Ammon's horn (tissue), 1 donor: Measurements from ENCODE around the gene PPFIA1.
"Not testable (repeated sequence)": the region's sequence is repeated elsewhere in the genome, so short reads cannot be mapped to it uniquely, and the experiment has no call there.

ENCODE experiments used
- DNase-seq: peaks from one replicate; pipeline ENCODE4 v3.0.0-alpha.2; 2016; ENCODE audit warnings: low spot score

The PPFIA1 gene

DNA sequence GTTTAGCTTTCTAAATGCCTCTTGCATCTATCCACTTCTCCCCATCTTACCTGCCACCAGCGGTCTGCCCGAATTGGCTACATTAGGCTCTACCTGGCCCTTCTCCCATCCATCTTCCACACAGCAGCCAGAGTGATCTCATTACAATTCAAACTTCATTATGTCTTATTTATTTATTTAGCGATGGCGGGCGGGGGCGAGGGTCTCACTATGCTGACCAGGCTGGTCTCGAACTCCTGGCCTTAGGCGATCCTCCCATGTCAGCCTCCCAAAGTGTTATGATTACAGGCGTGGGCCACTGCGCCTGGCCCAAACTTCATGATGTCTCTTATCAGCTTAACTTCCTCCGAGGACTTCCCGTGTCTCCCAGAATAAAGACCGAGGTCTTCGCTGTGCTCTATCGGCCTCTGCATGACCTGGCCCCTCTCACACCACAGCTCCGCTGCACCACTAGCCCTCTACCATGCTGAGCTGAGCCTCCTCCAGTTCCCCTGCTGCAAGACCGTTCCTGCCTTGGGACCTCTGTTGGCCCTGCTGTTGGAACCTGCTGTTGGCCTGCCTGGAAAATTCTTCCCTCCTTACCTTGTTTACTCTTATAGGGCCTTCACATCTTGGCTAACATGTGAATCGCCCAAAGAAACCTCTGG, 127.0 kb downstream of the PPFIA1 start:
- DNase-seq: no peak

DNA sequence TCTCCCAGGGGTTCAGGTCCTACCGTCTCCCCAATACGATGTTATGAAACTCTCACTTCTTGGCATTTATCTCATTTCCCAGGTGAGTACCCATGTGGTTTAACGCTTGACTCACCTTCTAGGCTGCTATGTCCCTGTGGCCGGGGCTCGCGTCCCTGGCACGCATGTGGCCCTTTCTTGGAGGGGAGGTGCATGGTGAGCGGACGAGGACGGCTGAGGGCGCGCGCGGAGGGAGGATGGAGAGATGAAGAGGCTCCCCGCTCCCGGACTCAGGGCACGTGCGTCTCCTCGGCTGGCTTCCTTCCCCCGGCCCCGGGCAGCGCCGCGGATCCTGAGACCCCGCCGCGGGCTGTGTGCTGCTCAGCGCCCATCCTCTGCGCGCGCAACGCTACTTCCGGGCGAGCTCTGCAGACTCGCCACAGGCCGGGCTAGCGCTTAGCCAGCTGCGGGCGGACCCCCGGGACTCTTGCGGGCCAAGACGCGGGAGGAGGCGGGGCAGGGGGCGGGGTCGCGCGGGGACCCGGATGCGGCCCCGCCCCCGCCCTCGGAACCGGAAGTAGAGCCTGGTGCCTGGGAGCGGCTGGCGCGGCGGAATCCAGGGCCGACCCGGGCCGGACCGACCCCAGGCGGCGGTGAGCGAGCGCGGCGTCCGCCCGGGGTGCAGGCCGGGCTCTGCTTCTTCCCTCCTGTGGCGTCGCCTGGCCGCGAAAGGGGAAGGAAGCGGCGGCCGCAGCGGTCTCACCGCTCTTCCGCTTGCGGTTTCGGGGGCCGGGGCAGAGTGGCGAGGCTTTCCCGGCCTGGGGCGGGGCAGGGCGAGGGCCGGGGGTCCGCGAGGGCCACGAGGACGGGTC, 127.7 kb downstream of the PPFIA1 start, which contains the start of gene CTTN:
TSS of gene CTTN (plus strand) at position 547 of the 851 bp plus-strand sequence. CDS start 8,769 bp downstream, outside the sequence.
- DNase-seq: peak; percentile 64

DNA sequence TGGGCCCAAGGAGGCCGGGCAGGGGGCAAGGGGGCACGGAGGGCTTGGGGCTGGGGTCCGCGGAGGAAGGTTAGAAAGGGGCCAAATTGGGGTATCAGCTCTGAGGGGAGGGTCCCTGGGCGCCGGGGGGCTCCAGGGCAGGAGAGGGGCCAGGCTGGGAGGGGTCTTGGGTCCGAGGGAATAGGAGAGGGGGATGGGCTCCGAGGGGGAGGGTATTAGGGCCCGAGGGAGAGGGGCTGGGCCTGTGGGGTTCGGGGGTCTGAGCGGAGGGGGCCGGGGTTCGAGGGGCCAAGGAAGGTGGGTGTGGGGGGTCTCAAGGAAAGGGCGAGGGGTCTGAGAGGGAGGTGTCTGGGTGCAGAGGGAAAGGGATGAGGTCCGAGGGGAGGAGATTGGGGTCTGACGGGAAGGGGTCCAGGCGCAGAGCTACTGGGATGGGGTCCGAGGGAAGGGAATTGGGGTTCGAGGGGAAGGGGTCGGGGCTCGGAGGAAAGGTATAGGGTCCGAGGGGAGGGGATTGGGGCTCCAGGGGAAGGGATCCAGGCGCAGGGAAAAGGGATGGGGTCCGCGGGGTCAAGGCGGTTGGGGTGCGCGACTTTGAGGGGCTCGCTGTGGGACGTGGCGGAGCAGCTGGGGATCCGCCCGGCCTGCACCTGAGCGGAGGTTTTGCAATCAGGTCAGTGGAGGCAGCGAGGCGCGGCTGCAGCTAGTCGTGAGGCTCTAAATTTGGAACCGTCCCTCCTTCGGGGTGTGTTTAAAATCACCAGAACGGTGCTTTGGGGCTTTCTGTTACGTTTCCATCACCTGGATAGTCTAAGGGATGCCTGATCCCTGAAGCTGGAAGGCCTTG, 128.6 kb downstream of the PPFIA1 start:
- no peak for DNase-seq

DNA sequence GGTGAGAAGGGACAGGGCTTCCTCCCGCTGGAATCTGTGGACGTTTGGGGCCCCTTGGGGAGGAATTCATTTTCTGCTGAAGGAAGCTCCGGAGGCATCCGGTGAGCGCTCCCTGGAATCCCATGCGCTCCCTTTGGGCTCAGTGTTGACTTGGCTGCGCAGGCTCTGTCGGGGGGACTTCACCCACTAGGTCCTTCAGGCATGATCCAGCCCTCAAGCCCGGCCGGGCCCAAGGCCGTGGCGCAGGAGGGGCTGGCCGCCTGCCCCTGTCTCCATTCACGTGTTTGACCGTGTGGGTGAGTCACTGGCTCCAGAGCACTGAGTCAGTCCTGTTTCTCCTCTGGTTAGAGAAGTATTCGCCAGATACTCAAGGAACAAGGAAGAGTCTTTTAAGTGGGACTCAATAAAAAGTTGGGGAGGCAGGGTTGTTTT, 129.2 kb downstream of the PPFIA1 start:
- no peak for DNase-seq

DNA sequence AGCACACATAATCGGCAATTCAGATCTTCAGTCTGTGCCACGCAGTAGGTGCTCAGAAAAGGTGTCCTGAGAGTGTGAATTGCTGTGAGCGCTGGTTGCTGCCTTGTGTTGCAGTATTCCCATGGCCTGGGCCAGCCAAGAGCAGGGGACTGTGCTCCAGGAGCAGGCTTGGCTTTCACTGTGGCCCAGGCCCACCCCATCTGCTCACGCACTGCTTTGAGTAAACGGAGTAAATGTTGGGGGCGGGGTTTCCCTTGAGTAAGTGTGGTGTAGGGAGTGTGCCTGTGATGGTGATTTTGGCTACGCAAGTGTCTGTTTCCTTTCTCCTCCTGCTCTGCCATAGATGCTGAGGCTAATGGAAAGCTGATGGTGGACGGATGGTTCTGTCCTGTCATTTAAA, 130.2 kb downstream of the PPFIA1 start:
- no peak for DNase-seq

DNA sequence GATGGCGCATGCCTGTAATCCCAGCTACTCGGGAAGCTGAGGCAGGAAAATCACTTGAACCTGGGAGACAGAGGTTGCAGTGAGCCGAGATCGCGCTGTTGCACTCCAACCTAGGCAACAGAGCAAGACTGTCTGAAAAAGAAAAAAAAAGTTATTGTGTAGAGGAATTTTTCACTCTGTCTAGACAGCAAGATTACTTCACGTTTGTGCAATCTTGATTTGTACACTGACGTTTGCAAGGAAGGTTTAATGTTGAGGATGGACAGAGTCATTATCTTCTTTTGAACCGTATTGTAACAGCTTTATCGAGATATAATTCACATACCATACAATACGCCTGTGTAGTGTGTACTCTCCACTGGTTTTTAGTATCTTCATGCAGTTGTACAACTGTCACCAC, 131.5 kb downstream of the PPFIA1 start:
- DNase-seq: no peak

DNA sequence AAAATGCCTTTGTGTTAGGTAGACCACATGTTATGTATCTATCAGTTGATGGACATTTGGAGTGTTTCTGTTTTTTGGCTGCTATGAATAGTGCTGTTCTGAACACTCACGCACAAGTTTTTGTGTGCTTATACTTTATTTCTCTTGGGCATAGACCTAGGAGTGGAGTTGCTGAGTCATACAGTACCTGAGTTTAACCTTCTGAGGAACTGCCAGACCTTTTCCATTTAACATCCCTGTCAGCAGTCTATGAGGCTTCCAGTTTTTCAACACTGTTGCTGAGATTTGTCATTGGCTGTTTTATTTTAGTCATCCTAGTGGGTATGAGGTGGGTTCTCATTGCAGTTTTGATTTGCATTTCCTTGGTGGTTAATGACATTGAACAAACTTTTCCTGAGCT, 132.2 kb downstream of the PPFIA1 start:
- DNase-seq: no peak

DNA sequence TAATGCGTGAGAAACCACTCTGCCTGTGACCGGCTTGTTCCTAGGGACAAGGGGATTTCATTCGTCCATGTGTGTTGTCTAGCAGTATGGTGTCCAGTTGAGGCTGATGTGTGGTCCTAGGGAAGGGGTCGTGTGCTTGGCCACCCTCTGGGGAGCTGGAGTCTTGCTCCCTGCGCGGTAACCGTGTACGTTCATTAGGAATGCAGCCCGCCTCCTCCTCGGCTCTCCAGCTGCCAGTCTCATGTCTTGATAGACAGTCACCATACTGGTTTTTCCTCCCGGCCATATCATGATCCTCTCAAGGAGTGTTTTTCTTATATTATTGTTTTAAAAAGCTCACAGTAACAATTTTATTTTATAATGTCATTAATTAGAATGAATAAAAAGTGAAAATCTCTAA, 133.8 kb downstream of the PPFIA1 start:
- DNase-seq: no peak

DNA sequence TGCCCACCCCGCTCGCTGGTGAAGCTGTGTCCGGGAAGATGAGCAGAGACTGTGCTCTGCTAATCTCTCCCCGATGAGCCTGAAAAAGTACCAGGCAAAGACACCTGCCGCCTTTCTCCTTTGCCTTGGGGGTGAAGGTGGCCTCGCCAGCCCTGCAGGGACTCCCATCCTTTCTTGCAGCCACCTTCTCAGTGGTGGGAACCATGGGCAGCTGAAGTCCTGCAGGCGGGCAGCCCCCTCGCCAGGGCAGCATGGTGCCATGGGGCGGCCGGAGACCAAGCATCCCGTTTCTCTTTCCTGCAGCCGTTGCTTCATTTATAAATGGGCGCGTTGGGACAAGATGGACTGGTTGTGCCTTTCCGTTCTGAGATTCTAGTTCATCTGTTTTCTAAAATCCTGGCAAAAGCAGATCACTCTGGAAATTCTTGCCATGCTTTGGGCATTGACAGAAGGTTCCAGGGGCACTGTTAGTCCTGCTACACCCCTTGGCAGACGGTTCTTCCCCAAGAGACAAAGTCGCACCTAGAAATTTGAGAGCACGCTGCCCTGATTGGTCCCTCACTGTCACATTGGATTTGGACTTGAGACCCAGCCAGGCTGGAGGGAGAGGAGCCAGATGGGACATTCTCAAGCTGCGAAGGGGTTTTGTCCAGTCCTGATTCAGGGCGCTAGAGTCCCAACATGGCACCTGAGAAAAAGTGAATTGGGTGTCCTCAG, 135.3 kb downstream of the PPFIA1 start:
- no peak for DNase-seq

DNA sequence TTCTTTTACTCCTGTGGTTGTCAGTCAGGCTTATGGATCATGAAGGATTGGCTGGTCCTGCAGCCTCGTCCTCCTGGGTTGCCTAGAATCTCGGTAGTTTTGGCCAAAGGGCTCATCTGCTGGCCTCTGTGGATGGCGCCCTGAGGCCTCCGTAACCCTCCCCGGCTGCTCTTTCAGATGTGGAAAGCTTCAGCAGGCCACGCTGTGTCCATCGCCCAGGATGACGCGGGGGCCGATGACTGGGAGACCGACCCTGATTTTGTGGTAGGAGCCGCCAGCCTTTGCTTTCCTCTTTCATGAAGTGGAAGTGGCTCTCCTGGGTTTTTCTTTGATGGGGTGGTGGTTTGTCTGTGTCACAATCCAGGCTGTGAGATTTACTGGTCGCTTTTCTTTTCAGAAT, 136.6 kb downstream of the PPFIA1 start:
- no peak for DNase-seq

DNA sequence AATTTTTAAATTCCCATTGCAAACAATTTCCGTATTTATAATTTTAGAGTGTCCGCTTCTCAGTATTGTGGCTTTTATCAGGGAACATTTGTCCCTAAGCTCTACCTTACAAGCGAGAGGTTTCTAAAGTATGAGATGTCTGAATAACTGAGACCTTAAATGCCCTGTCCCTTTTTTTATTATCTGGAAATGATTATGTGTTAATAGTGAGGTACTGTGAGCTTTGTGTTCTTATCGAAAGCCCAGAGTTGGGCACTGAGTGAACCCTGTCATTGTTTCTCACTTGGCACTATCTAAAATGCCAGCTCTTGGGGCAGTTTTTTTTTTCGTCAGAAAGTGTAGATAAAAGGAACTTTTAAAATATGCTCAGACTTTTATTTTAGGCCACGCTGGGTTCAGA, 137.3 kb downstream of the PPFIA1 start:
- no peak for DNase-seq

DNA sequence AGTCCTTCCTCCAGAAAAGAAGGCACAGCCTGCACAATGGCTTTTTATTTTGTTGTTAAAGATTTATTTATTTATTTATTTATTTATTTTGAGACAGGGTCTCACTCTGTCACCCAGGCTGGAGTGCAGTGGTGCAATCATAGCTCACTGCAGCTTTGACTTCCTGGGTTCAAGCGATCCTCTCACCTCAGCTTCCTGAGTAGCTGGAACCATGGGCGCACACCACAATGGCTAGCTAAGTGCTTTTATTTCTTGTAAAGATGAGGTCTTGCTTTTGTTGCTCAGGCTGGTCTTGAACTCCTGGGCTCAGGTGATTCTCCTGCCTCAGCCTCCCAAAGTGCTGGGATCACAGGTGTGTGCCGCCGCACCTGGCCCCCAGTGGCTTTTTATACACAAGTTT, 137.8 kb downstream of the PPFIA1 start:
- not testable (repeated sequence) for DNase-seq

DNA sequence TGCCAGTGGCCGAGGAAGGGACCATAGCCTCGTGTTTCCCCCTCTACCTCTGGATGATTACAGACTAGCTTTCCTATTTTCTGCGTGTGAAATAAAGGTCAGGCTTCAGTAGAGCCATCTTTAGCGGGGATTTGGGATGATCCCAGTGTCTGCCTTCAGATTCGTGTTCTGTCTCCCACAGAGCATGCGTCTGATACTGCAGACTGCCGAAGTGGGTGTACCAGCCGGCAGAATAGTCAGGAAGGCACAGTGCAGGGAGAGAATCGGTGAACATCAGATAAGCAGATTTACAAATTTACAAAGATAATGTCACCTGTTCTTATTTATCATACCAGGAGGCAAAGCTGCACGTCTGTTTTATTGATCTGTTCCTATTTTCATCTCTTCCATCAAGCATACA, 138.9 kb downstream of the PPFIA1 start:
- DNase-seq: peak; percentile 71

DNA sequence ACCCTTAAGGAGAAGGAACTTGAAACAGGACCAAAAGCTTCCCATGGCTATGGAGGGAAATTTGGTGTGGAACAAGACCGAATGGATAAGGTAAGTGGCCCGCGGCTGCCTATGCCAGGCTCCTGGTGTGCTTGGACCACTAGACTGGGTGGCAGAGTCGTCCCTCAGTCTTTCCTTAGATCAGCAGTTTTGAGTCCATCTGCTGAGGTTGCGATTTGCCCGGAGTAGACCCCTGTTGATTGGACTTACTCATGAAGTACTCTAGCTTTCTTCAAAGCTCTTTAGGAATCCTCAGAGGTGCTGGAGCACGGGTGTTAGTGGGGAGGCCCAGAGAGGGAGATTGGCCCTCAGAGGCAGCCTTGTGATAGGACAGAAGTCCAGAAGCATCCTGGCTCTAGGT, 139.4 kb downstream of the PPFIA1 start:
- no peak for DNase-seq

DNA sequence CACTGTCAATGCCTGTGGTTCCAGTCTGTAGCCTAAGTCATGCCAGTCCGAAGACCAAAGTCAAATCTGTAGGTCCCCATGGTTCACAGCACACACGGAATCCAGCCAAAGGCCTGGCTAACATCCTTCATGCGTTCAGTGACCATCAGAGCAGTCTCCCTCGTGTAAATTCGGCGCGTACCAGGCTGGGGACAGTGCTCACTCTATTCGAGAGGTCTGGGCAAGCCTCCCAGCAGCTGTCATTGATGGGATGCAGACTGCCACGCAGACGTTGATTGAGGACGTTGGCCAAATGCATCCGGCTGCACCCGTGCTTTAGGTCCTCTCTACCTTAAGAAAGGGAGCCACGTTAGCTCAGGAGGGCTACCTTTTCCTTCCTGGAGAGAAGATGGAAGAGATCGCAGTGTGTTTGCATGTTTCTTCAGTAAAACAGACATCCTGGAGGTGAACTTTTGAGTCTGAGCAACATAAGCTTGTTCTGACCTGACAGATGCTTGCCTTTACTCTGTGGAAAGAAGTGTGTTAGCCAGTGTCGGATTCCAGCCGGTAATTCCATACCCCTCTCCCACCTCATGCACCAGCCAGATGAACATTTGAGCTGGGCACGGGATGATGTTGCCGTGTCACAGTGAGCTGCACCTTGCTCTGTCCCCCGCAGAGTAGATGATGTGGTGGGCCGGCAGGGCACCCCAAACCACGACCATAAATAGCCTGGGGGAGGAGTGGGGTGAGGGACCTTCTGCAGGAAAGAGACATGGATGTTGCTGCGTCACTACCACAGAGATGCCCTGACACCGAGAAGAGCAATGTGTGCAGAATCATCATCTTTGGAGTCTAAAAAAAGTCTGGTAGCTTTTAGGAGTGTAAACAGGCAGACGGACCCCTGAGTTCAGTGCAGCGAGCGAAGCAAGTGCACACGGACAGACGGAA, 140.1 kb downstream of the PPFIA1 start:
- DNase-seq: no peak

DNA sequence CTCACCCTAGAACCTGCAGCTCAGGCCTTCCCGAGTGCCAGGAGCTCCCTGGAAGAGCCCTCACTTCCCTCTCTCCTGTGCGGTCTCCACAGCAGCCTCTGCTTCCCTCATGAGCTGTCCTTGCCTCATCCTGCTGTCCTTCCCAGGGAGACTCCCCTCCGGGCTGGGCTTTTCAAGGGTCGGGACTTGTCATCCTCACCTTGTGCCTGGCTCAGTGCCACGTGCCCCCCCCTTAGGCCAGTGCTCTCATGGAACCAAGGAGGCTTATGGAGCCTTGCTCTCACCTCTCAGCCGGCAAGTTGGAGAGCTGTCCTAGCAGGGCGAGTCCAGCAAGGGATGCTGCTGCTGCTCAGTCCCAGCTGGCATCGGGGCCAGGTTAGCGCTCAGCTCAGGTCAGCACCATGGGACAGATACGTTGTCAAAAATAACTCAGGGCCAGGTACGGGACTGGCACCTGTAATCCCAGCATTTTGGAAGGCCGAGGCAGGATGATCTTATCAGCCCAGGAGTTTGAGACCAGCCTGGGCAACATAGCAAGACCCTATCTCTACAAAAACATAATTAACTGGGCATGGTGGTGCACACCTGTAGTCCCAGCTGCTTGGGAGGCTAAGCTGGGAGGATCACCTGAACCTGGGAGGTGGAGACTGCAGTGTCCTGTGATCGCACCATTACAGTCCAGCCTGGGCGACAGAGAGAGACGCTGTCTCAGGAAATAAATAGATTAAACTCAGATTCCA, 141.4 kb downstream of the PPFIA1 start:
- no peak for DNase-seq

DNA sequence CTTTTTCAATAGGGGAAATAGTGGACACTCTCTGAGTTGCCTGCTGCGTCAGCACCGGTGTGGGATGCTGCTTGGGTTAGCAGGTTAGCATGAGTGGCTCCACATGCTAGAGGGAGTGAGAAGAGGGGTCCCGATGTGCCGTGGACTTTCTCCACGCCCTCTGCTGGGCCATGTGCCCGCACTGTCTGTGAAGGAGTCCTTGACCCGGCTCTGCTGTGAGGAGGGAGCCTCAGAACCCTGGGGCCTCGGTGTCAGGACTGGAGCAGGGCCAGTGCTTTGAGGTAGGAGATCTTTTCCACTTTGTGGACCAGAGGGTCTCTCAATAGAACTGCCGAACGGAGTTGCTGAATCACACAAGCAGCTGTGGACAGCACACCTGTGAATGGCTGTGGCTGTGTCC, 142.7 kb downstream of the PPFIA1 start:
- DNase-seq: no peak

DNA sequence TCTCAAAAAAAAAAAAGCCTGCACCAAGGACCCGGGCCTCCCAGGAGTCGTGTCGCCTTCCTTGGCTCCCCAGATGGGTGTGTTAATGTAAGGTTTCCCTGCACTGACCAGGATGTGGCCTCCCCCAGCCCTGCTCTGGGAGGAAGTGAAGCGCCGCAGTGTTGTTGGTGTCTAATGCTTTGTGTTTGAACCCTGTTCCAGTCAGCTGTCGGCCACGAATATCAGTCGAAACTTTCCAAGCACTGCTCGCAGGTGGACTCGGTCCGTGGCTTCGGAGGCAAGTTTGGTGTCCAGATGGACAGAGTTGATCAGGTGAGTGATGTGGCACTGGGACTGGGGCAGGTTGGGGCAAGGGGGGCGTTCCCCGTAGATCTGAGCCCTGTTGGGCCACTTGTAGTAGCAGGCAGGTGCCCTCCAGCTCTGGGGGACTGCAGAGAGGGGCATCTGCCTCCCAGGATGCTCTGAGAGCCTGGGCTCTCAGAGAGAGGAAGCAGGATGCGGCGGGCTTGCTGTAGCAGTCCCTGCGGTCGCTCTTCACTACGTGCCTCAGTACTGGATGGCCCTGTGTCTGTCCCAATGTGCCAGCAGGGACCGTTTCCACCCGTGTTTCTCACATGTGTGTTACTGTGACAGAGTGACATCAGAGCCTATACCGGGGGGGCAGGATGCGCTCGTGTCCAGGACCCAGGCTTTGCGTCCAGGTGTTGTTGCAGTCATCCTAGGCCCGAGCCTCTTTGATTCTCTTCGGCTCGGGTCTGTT, 144.0 kb downstream of the PPFIA1 start:
- DNase-seq: no peak

DNA sequence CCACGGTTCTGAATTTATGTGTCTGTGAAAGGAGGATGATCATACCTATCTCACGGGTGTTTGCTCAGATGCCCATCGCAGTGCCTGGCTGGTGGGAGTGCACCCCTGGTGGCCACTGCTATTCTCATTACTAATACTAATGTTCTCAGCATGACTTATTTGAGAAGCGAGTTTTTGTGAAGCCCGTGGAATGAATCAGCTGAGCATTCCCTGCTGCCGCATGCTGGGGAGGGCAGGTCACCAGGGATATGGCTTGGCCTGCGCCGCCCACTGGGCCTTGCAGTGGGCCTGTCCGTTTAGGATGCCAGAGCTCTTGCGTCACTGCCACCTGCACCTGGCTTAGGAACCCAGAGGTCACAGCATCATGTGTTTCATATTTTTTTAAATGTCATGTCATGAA, 144.7 kb downstream of the PPFIA1 start:
- DNase-seq: no peak
